Activated CD4-positive, alpha-beta T cell treated with anti-CD3 and anti-CD28 coated beads, Interleukin-2, amount 50 U/mL, for 24 hours (primary cell): ENCODE results near the gene PGM5.
"Not testable (repeated sequence)": the region's sequence is repeated elsewhere in the genome, so short reads cannot be mapped to it uniquely, and the experiment has no call there.

ENCODE experiments used
- DNase-seq, 2 donors: peaks; one replicate each; pipeline ENCODE4 v3.0.0-alpha.2; 2020; ENCODE audit warnings: low read depth in 1 of 2, low spot score in 1 of 2

Gene PGM5

GRCh38 chr9:68356380-68357118, at the start of gene PGM5:
Gene PGM5 (plus strand): TSS chr9:68356611. CDS start chr9:68357128, 517 bp downstream.
- DNase-seq = not testable (repeated sequence)

- not testable (repeated sequence) for DNase-seq
These were observed 49.3 kb upstream of the PGM5 start for GRCh38 chr9:68307127-68307526.

GRCh38 chr9:68307654-68308053, 48.8 kb upstream of the PGM5 start:
- DNase-seq = not testable (repeated sequence)

GRCh38 chr9:68311208-68311607, 45.2 kb upstream of the PGM5 start:
- DNase-seq = not testable (repeated sequence)

- not testable (repeated sequence) for DNase-seq
These were observed 38.2 kb upstream of the PGM5 start for GRCh38 chr9:68318209-68318608.

- not testable (repeated sequence) for DNase-seq
These were observed 32.7 kb upstream of the PGM5 start for GRCh38 chr9:68323749-68324148.

GRCh38 chr9:68324518-68324917, 31.9 kb upstream of the PGM5 start:
- DNase-seq = not testable (repeated sequence)

GRCh38 chr9:68329106-68329505, 27.3 kb upstream of the PGM5 start:
- DNase-seq = not testable (repeated sequence)

GRCh38 chr9:68330531-68331173, 25.8 kb upstream of the PGM5 start:
- not testable (repeated sequence) for DNase-seq

- not testable (repeated sequence) for DNase-seq
These were observed 24.3 kb upstream of the PGM5 start for GRCh38 chr9:68332122-68332521.

- not testable (repeated sequence) for DNase-seq
These were observed 20.5 kb upstream of the PGM5 start for GRCh38 chr9:68335935-68336334.

GRCh38 chr9:68336639-68337339, 19.6 kb upstream of the PGM5 start:
- not testable (repeated sequence) for DNase-seq

- not testable (repeated sequence) for DNase-seq
These were observed 18.4 kb upstream of the PGM5 start for GRCh38 chr9:68338000-68338399.

GRCh38 chr9:68342265-68343025, 14.0 kb upstream of the PGM5 start:
- DNase-seq = not testable (repeated sequence)

GRCh38 chr9:68343242-68343641, 13.2 kb upstream of the PGM5 start:
- not testable (repeated sequence) for DNase-seq

- not testable (repeated sequence) for DNase-seq
These were observed 12.4 kb upstream of the PGM5 start for GRCh38 chr9:68343992-68344391.

GRCh38 chr9:68351689-68352088, 4.7 kb upstream of the PGM5 start:
- DNase-seq = not testable (repeated sequence)

- not testable (repeated sequence) for DNase-seq
These were observed 425 bp upstream of the PGM5 start for GRCh38 chr9:68355993-68356379.

GRCh38 chr9:68357119-68357714, 806 bp downstream of the PGM5 start:
- DNase-seq = not testable (repeated sequence)

GRCh38 chr9:68366933-68367547, 10.6 kb downstream of the PGM5 start:
- not testable (repeated sequence) for DNase-seq
